ENCODE results near the gene PLBD1. TPM values are rescaled to one million over a fixed set of nuclear protein-coding genes. Genes with fewer than 3 reads are reported as not detected.

PLBD1 gene
- total RNA-seq, 1 donor from 2014 or later = 1.1 TPM

DNA sequence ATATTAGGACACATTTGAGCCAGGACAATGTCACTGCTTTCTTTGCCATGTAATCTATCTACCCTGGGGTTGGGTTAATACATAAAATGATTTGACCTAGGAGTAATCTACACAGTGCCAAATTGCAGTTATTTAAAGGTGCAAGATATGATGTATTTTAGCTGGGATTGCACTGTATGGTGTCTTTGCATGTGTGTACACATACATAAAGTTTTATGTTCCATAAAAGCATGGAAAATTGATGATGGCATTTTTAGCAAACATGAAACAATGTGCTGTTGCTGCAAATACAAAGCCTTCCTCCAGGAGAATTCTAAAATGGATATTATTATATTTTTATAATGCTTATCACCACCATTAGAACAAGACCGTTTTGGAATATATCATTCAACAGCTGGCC is 24.0 kb upstream of the PLBD1 start:
- TF ChIP-seq, protein P1, sequence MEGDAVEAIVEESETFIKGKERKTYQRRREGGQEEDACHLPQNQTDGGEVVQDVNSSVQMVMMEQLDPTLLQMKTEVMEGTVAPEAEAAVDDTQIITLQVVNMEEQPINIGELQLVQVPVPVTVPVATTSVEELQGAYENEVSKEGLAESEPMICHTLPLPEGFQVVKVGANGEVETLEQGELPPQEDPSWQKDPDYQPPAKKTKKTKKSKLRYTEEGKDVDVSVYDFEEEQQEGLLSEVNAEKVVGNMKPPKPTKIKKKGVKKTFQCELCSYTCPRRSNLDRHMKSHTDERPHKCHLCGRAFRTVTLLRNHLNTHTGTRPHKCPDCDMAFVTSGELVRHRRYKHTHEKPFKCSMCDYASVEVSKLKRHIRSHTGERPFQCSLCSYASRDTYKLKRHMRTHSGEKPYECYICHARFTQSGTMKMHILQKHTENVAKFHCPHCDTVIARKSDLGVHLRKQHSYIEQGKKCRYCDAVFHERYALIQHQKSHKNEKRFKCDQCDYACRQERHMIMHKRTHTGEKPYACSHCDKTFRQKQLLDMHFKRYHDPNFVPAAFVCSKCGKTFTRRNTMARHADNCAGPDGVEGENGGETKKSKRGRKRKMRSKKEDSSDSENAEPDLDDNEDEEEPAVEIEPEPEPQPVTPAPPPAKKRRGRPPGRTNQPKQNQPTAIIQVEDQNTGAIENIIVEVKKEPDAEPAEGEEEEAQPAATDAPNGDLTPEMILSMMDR (IDR thresholded peaks at IDR 0.05; ENCODE audit: insufficient read depth, low read length, severe bottlenecking) = no peak
- no peak for FAIRE-seq
- no peaks in the 10 kb centered on the region for H3K27me3 ChIP-seq (ENCODE audit: control insufficient read depth, insufficient read depth, low read length)
- no peaks in the 10 kb centered on the region for H3K36me3 ChIP-seq (ENCODE audit: control insufficient read depth, insufficient read depth, low read length)
- H3K4me3 ChIP-seq (ENCODE audit: low read depth, low read length) = no peak overlapping the region
- no peak for DNase-seq (ENCODE audit: low read depth)

DNA sequence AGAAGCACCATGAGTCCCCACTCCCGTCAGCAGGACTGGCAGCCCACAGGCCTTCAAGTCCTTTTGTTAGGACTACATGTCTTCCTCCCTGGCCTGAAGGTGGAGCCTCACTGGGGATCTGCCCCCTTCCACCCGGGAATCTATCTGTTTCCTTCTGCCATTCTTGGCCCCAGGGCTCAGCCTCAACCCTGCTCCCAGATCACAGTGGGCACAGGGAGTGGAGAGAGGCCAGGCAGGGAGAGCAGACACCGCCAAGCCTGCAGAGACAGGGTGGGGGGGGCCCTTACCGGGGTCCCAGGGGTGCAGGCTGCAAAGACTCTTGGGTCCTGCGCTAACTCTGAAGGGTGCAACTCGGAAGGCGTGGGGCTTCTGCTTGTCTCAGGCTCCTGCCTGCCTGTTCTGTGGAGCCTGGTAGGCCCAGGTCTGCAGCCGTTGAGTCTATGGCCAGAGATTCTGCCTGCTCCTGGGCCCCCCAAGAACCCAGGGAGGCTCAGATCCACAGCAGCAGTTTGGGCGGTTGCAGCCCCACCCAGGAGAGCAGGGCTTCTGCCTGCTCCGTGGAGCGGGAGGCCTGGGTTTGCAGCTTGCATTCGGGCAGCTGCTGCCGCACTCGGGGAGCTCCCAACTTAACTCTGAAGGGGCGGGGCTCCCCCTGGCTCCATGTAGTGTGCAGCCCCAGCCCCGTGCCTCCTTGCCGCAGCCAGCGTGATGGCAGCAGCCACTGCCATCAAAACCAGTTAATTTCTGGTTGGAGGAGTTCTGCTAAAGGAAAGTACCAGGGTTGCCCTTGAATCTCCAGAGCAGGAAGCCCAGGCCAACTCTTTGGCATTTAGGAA is 21.7 kb upstream of the PLBD1 start:
- no peaks in the 10 kb centered on the region for H3K27me3 ChIP-seq (ENCODE audit: control insufficient read depth, insufficient read depth, low read length)
- H3K4me3 ChIP-seq (ENCODE audit: low read depth, low read length) = no peak overlapping the region
- no peak for DNase-seq (ENCODE audit: low read depth)
- no peak for FAIRE-seq
- H3K36me3 ChIP-seq (ENCODE audit: control insufficient read depth, insufficient read depth, low read length) = no peaks in the 10 kb centered on the region
- TF ChIP-seq, protein P1 (IDR thresholded peaks at IDR 0.05; ENCODE audit: insufficient read depth, low read length, severe bottlenecking) = no peak

DNA sequence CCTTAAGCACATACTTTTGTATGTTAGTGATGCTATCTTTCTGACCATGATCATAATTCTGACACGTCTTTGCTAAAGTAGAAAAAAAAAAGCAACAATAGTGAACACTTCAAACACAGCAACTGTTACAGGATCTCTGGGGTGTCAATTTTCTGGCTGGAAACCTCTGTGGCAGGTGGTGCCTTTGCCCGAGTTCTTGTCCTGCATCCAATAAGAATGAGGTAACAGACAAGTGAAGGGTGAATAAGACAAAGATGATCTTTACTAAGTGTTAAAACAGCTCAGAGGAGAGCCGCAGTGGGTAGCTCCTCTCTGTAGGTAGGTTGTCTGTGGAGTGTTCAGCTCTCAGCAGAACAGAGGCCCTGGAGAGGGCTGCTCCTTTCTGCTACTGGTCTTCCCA is 20.9 kb upstream of the PLBD1 start:
- no peaks in the 10 kb centered on the region for H3K36me3 ChIP-seq (ENCODE audit: control insufficient read depth, insufficient read depth, low read length)
- DNase-seq (ENCODE audit: low read depth) (no peak), FAIRE-seq (no peak)
- no peaks in the 10 kb centered on the region for H3K27me3 ChIP-seq (ENCODE audit: control insufficient read depth, insufficient read depth, low read length)
- H3K4me3 ChIP-seq (ENCODE audit: low read depth, low read length) = no peak overlapping the region
- TF ChIP-seq, protein P1 (IDR thresholded peaks at IDR 0.05; ENCODE audit: insufficient read depth, low read length, severe bottlenecking) = no peak

DNA sequence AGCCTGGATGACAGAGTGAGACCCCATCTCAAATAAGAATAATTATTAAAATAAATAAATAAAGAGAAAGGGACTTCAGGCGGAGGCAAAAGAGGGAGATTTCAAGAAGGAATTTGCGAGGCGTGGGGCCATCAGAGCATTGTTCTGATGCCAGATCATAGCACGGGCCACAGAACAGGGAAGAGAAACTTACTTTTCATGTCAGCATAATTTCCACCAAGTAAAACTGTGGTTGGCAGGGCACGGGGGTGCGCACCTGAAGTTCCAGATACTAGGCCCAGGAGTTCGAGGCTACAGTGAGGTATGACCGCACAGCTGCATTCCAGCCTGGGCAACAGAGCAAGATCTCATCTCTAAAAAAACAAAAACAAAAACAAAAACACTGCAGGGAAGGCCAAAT is 11.0 kb upstream of the PLBD1 start:
- H3K4me3 ChIP-seq (ENCODE audit: low read depth, low read length) = no peak overlapping the region
- DNase-seq (ENCODE audit: low read depth) (no peak), FAIRE-seq (no peak)

DNA sequence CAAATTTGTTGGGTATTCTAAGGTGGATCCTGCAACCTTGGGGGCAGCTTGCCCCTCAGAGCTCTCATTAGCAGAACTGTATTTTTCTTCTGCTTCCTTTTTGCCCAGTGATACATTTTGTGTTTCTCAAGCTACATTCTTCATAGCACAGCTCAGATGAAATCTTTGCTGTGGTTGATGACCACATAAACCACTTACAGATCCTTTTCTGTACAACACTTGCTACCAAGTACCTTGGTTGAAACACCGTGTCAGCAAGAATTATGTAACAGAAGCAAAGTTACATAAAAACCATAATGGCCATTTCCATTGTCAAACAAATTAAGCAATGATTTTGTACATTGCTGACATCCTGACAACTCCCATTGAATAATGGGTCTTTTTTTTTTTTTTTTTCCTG is 9.7 kb upstream of the PLBD1 start:
- TF ChIP-seq, protein P1 (IDR thresholded peaks at IDR 0.05; ENCODE audit: insufficient read depth, low read length, severe bottlenecking) = no peak
- Histone ChIP-seq H3K36me3 (ENCODE audit: control insufficient read depth, insufficient read depth, low read length) (no peaks in the 10 kb centered on the region), H3K27me3 (ENCODE audit: control insufficient read depth, insufficient read depth, low read length) (no peaks in the 10 kb centered on the region), H3K4me3 (ENCODE audit: low read depth, low read length) (no peak overlapping the region)
- FAIRE-seq (no peak), DNase-seq (ENCODE audit: low read depth) (peak; percentile 13)

More for the DNA sequence above, 11.0 kb upstream of the PLBD1 start:
- TF ChIP-seq, protein P1 (IDR thresholded peaks at IDR 0.05; ENCODE audit: insufficient read depth, low read length, severe bottlenecking) = no peak
- no peaks in the 10 kb centered on the region for H3K36me3 ChIP-seq (ENCODE audit: control insufficient read depth, insufficient read depth, low read length)
- no peaks in the 10 kb centered on the region for H3K27me3 ChIP-seq (ENCODE audit: control insufficient read depth, insufficient read depth, low read length)

DNA sequence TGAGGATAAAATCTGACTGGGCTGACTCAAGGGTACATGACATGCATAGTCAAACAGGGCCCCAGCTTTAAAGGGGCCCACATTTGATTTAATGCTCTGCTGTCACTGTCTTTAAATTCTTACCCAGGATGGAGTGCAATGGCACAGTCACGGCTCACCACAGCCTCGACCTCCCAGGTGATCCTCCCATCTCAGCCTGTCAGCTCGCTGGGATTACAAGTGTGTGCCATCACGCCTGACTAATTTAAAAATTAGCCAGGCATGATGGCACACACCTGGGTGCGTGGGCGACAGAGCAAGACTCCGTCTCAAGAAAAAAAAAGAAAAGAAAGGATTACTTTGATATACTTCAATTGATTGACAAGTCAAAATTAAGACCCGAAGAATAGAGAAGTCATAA is 9.2 kb upstream of the PLBD1 start:
- Histone ChIP-seq H3K36me3 (ENCODE audit: control insufficient read depth, insufficient read depth, low read length) (no peaks in the 10 kb centered on the region), H3K27me3 (ENCODE audit: control insufficient read depth, insufficient read depth, low read length) (no peaks in the 10 kb centered on the region), H3K4me3 (ENCODE audit: low read depth, low read length) (no peak overlapping the region)
- TF ChIP-seq, protein P1 (IDR thresholded peaks at IDR 0.05; ENCODE audit: insufficient read depth, low read length, severe bottlenecking) = no peak
- no peak for FAIRE-seq
- DNase-seq (ENCODE audit: low read depth) = no peak
